Smooth muscle cell (in vitro differentiated cells): ENCODE data around the gene GLRA1. TPM values are rescaled to one million over a fixed set of nuclear protein-coding genes. Genes with fewer than 3 reads are reported as not detected.

Experiments
- DNase-seq: peaks from one replicate; lab custom pipeline; 2025; ENCODE audit not compliant: unreplicated experiment; lab: John Stamatoyannopoulos, UW
- H2AFZ ChIP-seq: fragments of 200-600 bp; sonication (generic); 2 replicates; pipeline ENCODE4 v1.6.0; 2016; ENCODE audit warnings: antibody characterized with exemption, low read depth, mild to moderate bottlenecking
- H3F3A ChIP-seq: fragments of 200-600 bp; sonication (generic); 2 replicates; pipeline ENCODE4 v1.6.0; 2017; ENCODE audit warnings: antibody characterized with exemption, low read depth
- H3K27ac ChIP-seq: fragments of 200-600 bp; sonication (generic); 2 replicates; pipeline ENCODE4 v1.5.1; 2016; ENCODE audit warnings: low read depth, mild to moderate bottlenecking
- H3K27me3 ChIP-seq: fragments of 200-600 bp; sonication (generic); 2 replicates; pipeline ENCODE4 v1.6.1; 2016; ENCODE audit warnings: low read depth, mild to moderate bottlenecking
- H3K36me3 ChIP-seq: fragments of 200-600 bp; sonication (generic); 2 replicates; pipeline ENCODE4 v1.5.1; 2016; ENCODE audit warnings: low read depth
- H3K4me1 ChIP-seq: fragments of 200-600 bp; sonication (generic); 2 replicates; pipeline ENCODE4 v1.5.1; 2016; ENCODE audit warnings: low read depth
- H3K4me2 ChIP-seq: fragments of 200-600 bp; sonication (generic); 2 replicates; pipeline ENCODE4 v1.6.0; 2016; ENCODE audit warnings: mild to moderate bottlenecking
- H3K4me3 ChIP-seq: fragments of 200-600 bp; sonication (generic); 2 replicates; pipeline ENCODE4 v1.5.1; 2016; ENCODE audit warnings: mild to moderate bottlenecking
- H3K79me2 ChIP-seq: fragments of 200-600 bp; sonication (generic); 2 replicates; pipeline ENCODE4 v1.6.0; 2016; ENCODE audit warnings: low read depth, mild to moderate bottlenecking
- H3K9ac ChIP-seq: fragments of 200-600 bp; sonication (generic); 2 replicates; pipeline ENCODE4 v1.6.0; 2016; ENCODE audit warnings: low read depth
- H3K9me3 ChIP-seq: fragments of 200-600 bp; sonication (generic); replicated peaks from 2 replicates; pipeline ENCODE4 v1.5.1; 2016; ENCODE audit warnings: low read depth
- H4K20me1 ChIP-seq: fragments of 200-600 bp; sonication (generic); 2 replicates; pipeline ENCODE4 v1.6.0; 2016; ENCODE audit warnings: low read depth
- CTCF ChIP-seq: fragments of 200-600 bp; sonication (generic); IDR thresholded peaks from 2 replicates; pipeline ENCODE4 v1.5.1; 2017; ENCODE audit warnings: borderline replicate concordance, mild to moderate bottlenecking, antibody characterized with exemption; ENCODE audit not compliant: insufficient read depth, poor library complexity, severe bottlenecking
- WGBS: methylation state at CpG from one replicate; pipeline ENCODE4 v1.1.7; 2016; ENCODE audit warnings: low lambda C conversion rate; 5-methylcytosine and 5-hydroxymethylcytosine counted together
- polyA plus RNA-seq: library from polyadenylated mRNA; unstranded; fragments of >200 nt; fragmentation: Nextera tagmentation; extraction: Ambion mirVana; gene quantifications from 2 replicates; pipeline ENCODE4 v1.2.1, GENCODE V29; 2016
- total RNA-seq: library from RNA; depleted of rRNA; stranded (reverse); fragments of >200 nt; gene quantifications from 2 replicates; pipeline ENCODE4 v1.2.3, GENCODE V29; 2014

The GLRA1 gene
- total and polyA plus RNA-seq, 2 experiments from 2014 or later: not detected

DNA sequence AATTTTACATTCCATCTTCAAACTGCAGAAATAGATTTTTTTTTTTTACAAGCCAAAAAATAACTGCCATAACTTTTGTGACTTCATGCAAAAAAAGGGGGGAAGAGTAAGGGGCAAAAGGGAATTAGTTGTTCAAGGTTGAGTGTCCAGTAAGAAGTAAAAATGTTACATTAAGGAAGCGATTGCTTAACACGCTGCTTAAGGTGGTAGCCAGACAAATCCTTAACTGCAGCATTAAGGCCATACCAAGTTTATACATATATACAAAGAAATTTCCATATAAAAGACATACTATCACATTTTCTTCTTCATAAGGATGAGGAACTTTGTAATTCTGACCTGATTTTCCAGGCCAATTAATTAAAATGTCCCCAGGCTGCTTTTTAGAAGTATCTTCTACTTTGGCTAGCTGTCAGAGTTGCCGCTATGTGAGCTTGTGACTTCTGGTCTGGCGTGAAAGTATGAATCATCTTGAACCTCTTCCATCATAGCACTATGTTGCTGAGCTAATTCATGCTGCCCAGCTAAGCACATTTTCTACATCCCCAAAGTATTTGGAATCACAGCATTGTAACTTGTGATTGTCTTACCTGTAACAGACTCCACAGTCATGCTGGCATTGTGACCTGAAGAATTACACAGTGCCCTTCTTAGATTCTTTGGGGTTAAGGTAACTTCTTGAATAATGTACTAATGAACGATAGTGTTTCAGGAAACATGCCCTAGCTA, 112.9 kb downstream of the GLRA1 start:
- 91% methylated on average over 5 of the region's 5 CpGs for WGBS
- H2AFZ ChIP-seq: no peak overlapping the region
- H3K27me3 ChIP-seq: no peaks in the 10 kb centered on the region
- no peak overlapping the region for H3K4me3 ChIP-seq
- H3K9me3 ChIP-seq: no peaks in the 10 kb centered on the region
- no peaks in the 10 kb centered on the region for H3F3A ChIP-seq
- peaks cover 17% of the 10 kb centered on the region for H3K79me2 ChIP-seq
- peaks cover 22% of the 10 kb centered on the region for H3K36me3 ChIP-seq
- H3K27ac ChIP-seq: no peak overlapping the region
- peaks cover 47% of the 10 kb centered on the region for H4K20me1 ChIP-seq
- H3K4me2 ChIP-seq: no peak overlapping the region
- H3K4me1 ChIP-seq: no peaks in the 10 kb centered on the region
- TF ChIP-seq CTCF: no peak
- no peak overlapping the region for H3K9ac ChIP-seq
- no peak for DNase-seq

DNA sequence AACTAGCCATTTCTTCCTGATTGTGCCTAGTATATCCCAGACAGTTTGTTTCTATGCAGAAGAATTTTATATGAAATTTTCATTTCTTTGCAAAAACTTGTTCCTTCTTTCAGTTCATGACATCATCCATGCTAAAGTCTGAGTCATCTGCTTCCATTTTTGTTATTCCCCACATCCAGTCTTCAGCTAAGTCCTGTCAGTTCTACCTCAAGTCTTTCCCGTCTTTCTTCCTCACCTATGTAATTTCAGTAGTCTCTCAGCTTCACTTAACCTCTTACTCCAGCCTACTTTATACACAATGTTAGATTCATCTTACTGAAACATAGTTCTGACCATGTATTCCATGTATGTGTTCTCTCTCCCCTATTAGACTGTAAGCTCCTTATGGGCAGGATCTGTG, 113.8 kb downstream of the GLRA1 start:
- no peaks in the 10 kb centered on the region for H3F3A ChIP-seq
- no peak overlapping the region for H3K4me2 ChIP-seq
- no peaks in the 10 kb centered on the region for H3K9me3 ChIP-seq
- no peak overlapping the region for H3K4me3 ChIP-seq
- 100% methylated on average over 1 of the region's 1 CpG for WGBS
- H3K9ac ChIP-seq: no peak overlapping the region
- peaks cover 17% of the 10 kb centered on the region for H3K79me2 ChIP-seq
- H3K36me3 ChIP-seq: peaks cover 22% of the 10 kb centered on the region
- H2AFZ ChIP-seq: no peak overlapping the region
- no peak overlapping the region for H3K27ac ChIP-seq
- H4K20me1 ChIP-seq: peaks cover 55% of the 10 kb centered on the region
- no peak for DNase-seq
- no peaks in the 10 kb centered on the region for H3K27me3 ChIP-seq
- no peaks in the 10 kb centered on the region for H3K4me1 ChIP-seq
- TF ChIP-seq CTCF: no peak

GRCh38 chr5:151810449-151810848, 114.2 kb downstream of the GLRA1 start:
- peaks cover 1% of the 10 kb centered on the region for H3F3A ChIP-seq
- TF ChIP-seq CTCF: no peak
- H3K9ac ChIP-seq: no peak overlapping the region
- no peak overlapping the region for H3K4me2 ChIP-seq
- H3K27me3 ChIP-seq: no peaks in the 10 kb centered on the region
- 27% methylated on average over 1 of the region's 1 CpG for WGBS
- peaks cover 17% of the 10 kb centered on the region for H3K79me2 ChIP-seq
- H3K27ac ChIP-seq: peak overlapping the region; percentile 6
- H2AFZ ChIP-seq: no peak overlapping the region
- H3K4me3 ChIP-seq: no peak overlapping the region
- DNase-seq: no peak
- no peaks in the 10 kb centered on the region for H3K9me3 ChIP-seq
- H4K20me1 ChIP-seq: peaks cover 60% of the 10 kb centered on the region
- H3K36me3 ChIP-seq: peaks cover 22% of the 10 kb centered on the region
- no peaks in the 10 kb centered on the region for H3K4me1 ChIP-seq

- Histone ChIP-seq H3K9ac (no peak overlapping the region), H3K79me2 (peaks cover 17% of the 10 kb centered on the region), H3K27ac (no peak overlapping the region), H2AFZ (no peak overlapping the region), H4K20me1 (peaks cover 69% of the 10 kb centered on the region), H3K4me3 (no peak overlapping the region), H3K4me1 (no peaks in the 10 kb centered on the region), H3F3A (peaks cover 18% of the 10 kb centered on the region), H3K27me3 (no peaks in the 10 kb centered on the region), H3K9me3 (no peaks in the 10 kb centered on the region), H3K36me3 (peaks cover 18% of the 10 kb centered on the region), H3K4me2 (no peak overlapping the region)
- TF ChIP-seq CTCF: no peak
- DNase-seq: no peak
- whole genome bisulfite sequencing: 98% methylated on average over 4 of the region's 4 CpGs
These were observed 116.0 kb downstream of the GLRA1 start for GRCh38 chr5:151808451-151809169.
